CD4-positive, alpha-beta T cell (primary cell): ENCODE measurements around the gene NPAS3. TPM values are rescaled to one million over a fixed set of nuclear protein-coding genes. Genes with fewer than 3 reads are reported as not detected.

Experiments
- ATAC-seq: fragments of 200-7000 bp; cut with Tn5 transposase; one replicate; pipeline ENCODE4 v1.10.0; 2022; ENCODE audit warnings: mild to moderate bottlenecking; ENCODE audit not compliant: poor library complexity
- CTCF ChIA-PET: fragments of 350-600 bp; sonication (Branson Sonifier 250); formaldehyde crosslinking; loops from one replicate; lab custom pipeline; 2021; ENCODE audit warnings: antibody characterized with exemption, inconsistent platforms; lab: Charles Lee
- POLR2A ChIA-PET: fragments of 350-600 bp; sonication (Branson Sonifier 250); formaldehyde crosslinking; loops from one replicate; lab custom pipeline; 2021; ENCODE audit warnings: antibody characterized with exemption, inconsistent platforms; lab: Charles Lee
- DNase-seq, 14 experiments: peaks; one replicate each; pipeline ENCODE4 v3.0.0-alpha.2; 2013 to 2020; ENCODE audit warnings: mixed read lengths in 2 of 14
- H3K27ac ChIP-seq, 2 donors: one replicate each; pipeline versions ENCODE4 v1.5.1 to v1.7.0; 2013; ENCODE audit warnings: low read length in 2 of 2, low read depth in 1 of 2, mild to moderate bottlenecking in 1 of 2
- H3K27me3 ChIP-seq, 2 experiments: 1 replicate in 1 of 2; 2 replicates in 1 of 2; pipeline versions ENCODE4 v1.6.1 to v1.7.0; 2013; ENCODE audit warnings: low read length in 2 of 2, control low read depth in 1 of 2, mild to moderate bottlenecking in 1 of 2, moderate library complexity in 1 of 2; ENCODE audit not compliant: insufficient read depth in 2 of 2, control insufficient read depth in 1 of 2
- H3K36me3 ChIP-seq: one replicate; pipeline ENCODE4 v1.6.1; 2013; ENCODE audit warnings: low read length, control low read depth; ENCODE audit not compliant: insufficient read depth
- H3K4me1 ChIP-seq: one replicate; pipeline ENCODE4 v1.6.1; 2013; ENCODE audit warnings: low read length, control low read depth; ENCODE audit not compliant: insufficient read depth
- H3K4me3 ChIP-seq: one replicate; pipeline ENCODE4 v1.5.1; 2013; ENCODE audit warnings: mild to moderate bottlenecking, low read length, moderate library complexity
- H3K9me3 ChIP-seq, 2 experiments: 1 replicate in 1 of 2; 2 replicates in 1 of 2; pipeline versions ENCODE4 v1.6.1 to v1.7.0; 2013; ENCODE audit warnings: low read length in 2 of 2, mild to moderate bottlenecking in 2 of 2, control low read depth in 1 of 2, moderate library complexity in 1 of 2; ENCODE audit not compliant: control insufficient read depth in 1 of 2, insufficient read depth in 1 of 2
- H3K27ac Mint-ChIP-seq: one replicate; pipeline ENCODE4 v1.8.0; 2020; ENCODE audit warnings: mixed read lengths
- H3K27me3 Mint-ChIP-seq: one replicate; pipeline ENCODE4 v1.8.0; 2021; ENCODE audit warnings: mixed read lengths
- H3K36me3 Mint-ChIP-seq: one replicate; pipeline ENCODE4 v1.8.0; 2021; ENCODE audit warnings: low read depth, mixed read lengths
- H3K4me1 Mint-ChIP-seq: one replicate; pipeline ENCODE4 v1.8.0; 2021; ENCODE audit warnings: low read depth, mixed read lengths
- H3K4me3 Mint-ChIP-seq: one replicate; pipeline ENCODE4 v1.8.0; 2020; ENCODE audit warnings: mild to moderate bottlenecking, mixed read lengths
- H3K9me3 Mint-ChIP-seq: one replicate; pipeline ENCODE4 v1.8.0; 2020; ENCODE audit warnings: mixed read lengths
- intact Hi-C, 2 experiments: fragments of 100-400 bp; cut with DNase I in 1 of 2; cut with micrococcal nuclease in 1 of 2; formaldehyde crosslinking; loops; one replicate each; pipeline versions ENCODE4 v1.15.1 to v1.9.0; 2023 to 2025; cut with DNase I, micrococcal nuclease
- total RNA-seq, 174 experiments: library from RNA in 2 of 174; stranded (reverse) in 2 of 174; gene quantifications; one replicate each; pipeline ENCODE4 v1.2.3 and lab custom pipeline; 2021 to 2026
- TF ChIP-seq, protein P1 (sequence below): fragments of 200-600 bp; IDR thresholded peaks from one replicate; pipeline ENCODE4 v1.8.0; 2022; ENCODE audit warnings: antibody characterized with exemption, mild to moderate bottlenecking

NPAS3 gene
- total RNA-seq, 2 experiments from 2014 or later: not detected

DNA sequence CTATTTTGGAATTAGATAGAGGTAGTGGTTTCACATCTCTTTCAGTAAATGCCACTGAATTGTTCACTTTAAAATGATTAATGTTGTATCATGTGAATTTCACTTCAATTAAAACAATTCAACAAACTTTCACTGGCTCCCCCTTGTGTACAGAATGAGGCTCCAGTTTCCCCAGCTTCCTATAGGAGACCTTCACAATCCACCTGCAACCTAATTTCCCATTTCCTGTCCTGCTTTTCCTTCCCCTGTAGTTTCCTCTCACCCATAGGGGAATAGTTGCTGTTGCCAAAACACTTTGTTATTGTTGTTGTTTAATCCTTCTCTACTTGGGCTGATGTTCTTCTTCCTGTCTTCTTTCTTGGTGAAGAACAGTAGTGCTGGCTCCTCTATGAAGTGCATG is 59.8 kb downstream of the NPAS3 start:
- Mint-ChIP-seq H3K27me3 (no peaks in the 10 kb centered on the region), H3K36me3 (no peaks in the 10 kb centered on the region), H3K4me1 (no peaks in the 10 kb centered on the region), H3K9me3 (peaks cover 2% of the 10 kb centered on the region), H3K4me3 (no peak overlapping the region), H3K27ac (no peak overlapping the region)
- Histone ChIP-seq H3K27ac (no peak overlapping the region), H3K36me3 (no peaks in the 10 kb centered on the region), H3K4me3 (no peak overlapping the region), H3K27me3 (no peaks in the 10 kb centered on the region), H3K4me1 (no peaks in the 10 kb centered on the region), H3K9me3 (peaks cover 0 to 8% of the 10 kb centered on the region in 2 experiments)
- ATAC-seq (no peak), DNase-seq (no peak)
- intact Hi-C loops: no loop called here
- CTCF ChIA-PET: no interaction called here
- TF ChIP-seq, protein P1, sequence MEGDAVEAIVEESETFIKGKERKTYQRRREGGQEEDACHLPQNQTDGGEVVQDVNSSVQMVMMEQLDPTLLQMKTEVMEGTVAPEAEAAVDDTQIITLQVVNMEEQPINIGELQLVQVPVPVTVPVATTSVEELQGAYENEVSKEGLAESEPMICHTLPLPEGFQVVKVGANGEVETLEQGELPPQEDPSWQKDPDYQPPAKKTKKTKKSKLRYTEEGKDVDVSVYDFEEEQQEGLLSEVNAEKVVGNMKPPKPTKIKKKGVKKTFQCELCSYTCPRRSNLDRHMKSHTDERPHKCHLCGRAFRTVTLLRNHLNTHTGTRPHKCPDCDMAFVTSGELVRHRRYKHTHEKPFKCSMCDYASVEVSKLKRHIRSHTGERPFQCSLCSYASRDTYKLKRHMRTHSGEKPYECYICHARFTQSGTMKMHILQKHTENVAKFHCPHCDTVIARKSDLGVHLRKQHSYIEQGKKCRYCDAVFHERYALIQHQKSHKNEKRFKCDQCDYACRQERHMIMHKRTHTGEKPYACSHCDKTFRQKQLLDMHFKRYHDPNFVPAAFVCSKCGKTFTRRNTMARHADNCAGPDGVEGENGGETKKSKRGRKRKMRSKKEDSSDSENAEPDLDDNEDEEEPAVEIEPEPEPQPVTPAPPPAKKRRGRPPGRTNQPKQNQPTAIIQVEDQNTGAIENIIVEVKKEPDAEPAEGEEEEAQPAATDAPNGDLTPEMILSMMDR: no peak
- POLR2A ChIA-PET: no interaction called here

GRCh38 chr14:33009673-33010072 is 71.0 kb downstream of the NPAS3 start:
- POLR2A ChIA-PET: no interaction called here
- Mint-ChIP-seq H3K9me3 (no peaks in the 10 kb centered on the region), H3K27me3 (no peaks in the 10 kb centered on the region), H3K36me3 (no peaks in the 10 kb centered on the region), H3K27ac (no peak overlapping the region), H3K4me1 (no peaks in the 10 kb centered on the region), H3K4me3 (no peak overlapping the region)
- no peaks in the 10 kb centered on the region for H3K36me3 ChIP-seq
- CTCF ChIA-PET: no interaction called here
- H3K9me3 ChIP-seq: no peaks in the 10 kb centered on the region
- H3K4me3 ChIP-seq: no peak overlapping the region
- intact Hi-C loops: no loop called here
- no peak for ATAC-seq
- H3K27ac ChIP-seq: no peak overlapping the region
- H3K27me3 ChIP-seq: no peaks in the 10 kb centered on the region
- TF ChIP-seq, protein P1: no peak
- H3K4me1 ChIP-seq: no peaks in the 10 kb centered on the region
- DNase-seq: no peak

DNA sequence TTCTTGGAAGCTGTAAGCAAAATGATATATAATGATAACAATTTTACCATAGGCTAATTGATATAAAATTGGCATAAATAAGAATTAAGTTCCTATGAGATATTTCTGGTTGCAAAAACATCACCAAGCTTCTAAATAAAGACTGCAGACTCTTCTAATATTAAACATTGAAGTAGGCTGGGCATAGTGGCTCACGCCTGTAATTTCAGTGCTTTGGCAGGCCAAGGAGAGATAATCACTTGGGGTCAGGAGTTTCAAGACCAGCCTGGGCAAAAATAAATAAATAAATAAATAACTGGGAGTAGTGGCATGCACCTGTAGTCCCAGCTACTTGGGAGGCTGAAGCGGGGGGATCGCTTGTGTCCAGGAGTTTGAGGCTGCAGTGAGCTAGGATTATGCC is 71.8 kb downstream of the NPAS3 start:
- intact Hi-C loops: no loop called here
- H3K27me3 Mint-ChIP-seq: no peaks in the 10 kb centered on the region

More for the DNA sequence above, 71.8 kb downstream of the NPAS3 start:
- no peak overlapping the region for H3K4me3 ChIP-seq
- H3K4me1 ChIP-seq: no peaks in the 10 kb centered on the region
- no peak for DNase-seq
- Mint-ChIP-seq H3K4me1 (no peaks in the 10 kb centered on the region), H3K4me3 (no peak overlapping the region), H3K36me3 (no peaks in the 10 kb centered on the region), H3K9me3 (no peaks in the 10 kb centered on the region), H3K27ac (no peak overlapping the region)
- TF ChIP-seq, protein P1: no peak
- ChIA-PET CTCF (no interaction called here), POLR2A (no interaction called here)
- no peaks in the 10 kb centered on the region for H3K36me3 ChIP-seq
- H3K9me3 ChIP-seq: no peaks in the 10 kb centered on the region
- no peak for ATAC-seq
- no peaks in the 10 kb centered on the region for H3K27me3 ChIP-seq
- no peak overlapping the region for H3K27ac ChIP-seq
